D341Med (cell line): ENCODE data around the gene PTPN14.
"Not testable (repeated sequence)": the region's sequence is repeated elsewhere in the genome, so short reads cannot be mapped to it uniquely, and the experiment has no call there.

Experiments used
- DNase-seq: peaks from one replicate; pipeline ENCODE4 v3.0.0; 2012; ENCODE audit warnings: low spot score

Gene PTPN14

GRCh38 chr1:214394569-214394968 is 156.8 kb downstream of the PTPN14 start:
- not testable (repeated sequence) for DNase-seq

GRCh38 chr1:214393086-214393485 is 158.3 kb downstream of the PTPN14 start:
- DNase-seq: no peak

GRCh38 chr1:214391873-214392645 is 159.3 kb downstream of the PTPN14 start:
- no peak for DNase-seq

- DNase-seq: no peak
Measured at GRCh38 chr1:214389734-214390133, 161.7 kb downstream of the PTPN14 start.

DNA sequence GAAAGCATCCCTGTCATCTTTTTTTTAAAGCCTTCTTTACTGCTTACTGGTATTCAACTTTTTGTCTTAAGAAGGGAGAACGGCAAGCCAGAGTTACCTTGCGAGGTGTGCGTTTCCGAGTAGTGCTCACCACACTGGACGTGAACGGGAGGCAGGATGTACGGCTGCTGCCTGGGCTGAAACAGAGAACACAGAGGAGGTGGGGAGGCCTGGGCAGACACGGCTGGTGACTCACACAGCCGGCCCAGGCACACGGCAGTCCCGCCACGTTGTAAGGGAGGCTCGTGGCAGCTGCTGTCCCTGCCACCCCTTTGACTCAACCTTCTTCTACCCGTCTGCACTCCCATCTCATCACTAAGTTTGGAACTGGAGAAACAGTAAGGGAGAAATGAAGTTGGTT is 164.7 kb downstream of the PTPN14 start:
- no peak for DNase-seq

DNA sequence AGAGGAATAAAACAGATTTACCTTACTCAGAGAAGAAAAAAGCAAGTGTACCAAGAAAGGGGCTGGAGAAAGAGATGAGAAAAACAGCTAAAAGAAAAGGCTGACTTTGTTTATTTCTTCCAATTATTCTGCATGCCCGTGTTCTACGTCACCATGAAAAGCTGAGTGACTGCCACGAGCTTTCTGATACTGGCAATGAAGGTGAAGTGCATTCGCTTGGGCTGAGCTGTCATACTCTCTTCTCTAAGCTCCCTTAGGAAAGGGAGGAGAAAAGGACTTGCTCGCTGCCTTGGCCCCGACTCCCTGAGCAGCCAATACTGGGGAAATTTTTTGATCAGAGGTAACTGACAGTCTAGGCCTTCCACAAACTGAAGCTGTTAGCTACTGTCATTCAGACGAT is 165.1 kb downstream of the PTPN14 start:
- no peak for DNase-seq

GRCh38 chr1:214385428-214385827 is 166.0 kb downstream of the PTPN14 start:
- no peak for DNase-seq

GRCh38 chr1:214384373-214385079 is 166.9 kb downstream of the PTPN14 start:
- DNase-seq: no peak

- no peak for DNase-seq
Measured at GRCh38 chr1:214383381-214384372, 167.7 kb downstream of the PTPN14 start.

DNA sequence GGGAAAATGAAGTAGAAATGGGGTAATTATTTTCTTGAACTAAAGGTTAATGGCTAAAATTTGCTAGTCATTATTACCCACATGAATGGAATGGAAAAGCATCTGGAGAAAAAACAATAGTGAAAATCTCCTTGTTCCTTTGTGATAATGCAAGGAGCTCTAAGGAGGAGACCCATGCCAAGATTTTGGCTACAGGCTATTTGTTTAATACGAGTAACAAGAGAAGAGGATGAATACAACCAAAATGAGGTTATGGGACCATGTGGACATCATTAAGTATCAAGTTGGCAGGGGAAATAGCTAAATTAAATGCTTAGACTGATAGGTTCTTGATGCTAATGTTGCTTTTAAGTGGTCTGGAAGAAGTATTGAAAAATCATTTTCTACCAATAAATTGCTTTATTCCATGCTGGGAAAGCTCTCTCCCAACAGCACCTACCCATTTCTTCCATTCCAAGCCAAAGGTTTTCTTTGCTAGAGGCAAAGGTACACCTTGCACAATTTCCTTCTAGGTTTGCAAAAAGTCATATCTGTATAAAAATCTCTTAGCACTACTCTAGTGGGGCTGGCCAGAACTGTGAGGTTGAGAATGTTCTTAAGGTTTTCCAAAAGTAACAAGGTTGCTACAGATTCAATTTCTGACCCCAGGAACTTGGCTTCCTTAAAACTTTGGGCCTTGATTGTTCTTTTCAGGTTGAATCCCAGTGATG is 170.3 kb downstream of the PTPN14 start:
- DNase-seq: no peak

GRCh38 chr1:214380396-214380795 is 171.0 kb downstream of the PTPN14 start:
- DNase-seq: no peak

DNA sequence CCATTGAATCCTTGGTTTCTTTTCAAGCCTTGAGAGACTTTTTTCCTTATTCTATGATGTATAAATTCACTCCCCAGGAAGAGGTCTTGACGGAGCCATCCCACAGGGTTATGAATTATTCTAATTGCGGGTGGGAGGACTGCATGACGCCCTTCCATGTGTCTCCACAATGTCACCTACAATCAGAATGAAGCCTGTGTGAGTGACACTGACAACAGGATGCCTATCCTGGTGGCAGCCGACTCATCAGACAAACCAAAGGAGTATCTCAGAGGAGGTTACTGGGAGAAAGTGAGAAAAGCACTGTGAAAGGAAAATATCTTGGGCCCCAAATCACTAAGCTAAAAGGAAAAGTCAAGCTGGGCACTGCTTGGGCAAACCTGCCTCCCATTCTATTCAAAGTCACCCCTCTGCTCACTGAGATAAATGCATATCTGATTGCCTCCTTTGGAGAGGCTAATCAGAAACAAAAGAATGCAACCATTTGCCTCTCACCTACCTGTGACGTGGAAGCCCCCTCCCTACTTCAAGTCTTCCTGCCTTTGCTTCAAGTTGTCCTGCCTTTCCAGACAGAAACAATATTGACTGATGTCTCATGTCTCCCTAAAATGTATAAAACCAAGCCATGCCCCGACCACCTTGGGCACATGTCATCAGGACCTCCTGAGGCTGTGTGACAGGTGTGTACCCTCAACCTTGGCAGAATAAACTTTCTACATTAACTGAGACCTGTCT is 172.0 kb downstream of the PTPN14 start:
- no peak for DNase-seq

GRCh38 chr1:214378492-214378891 is 172.9 kb downstream of the PTPN14 start:
- DNase-seq: no peak

- DNase-seq: no peak
Measured at GRCh38 chr1:214377886-214378285, 173.5 kb downstream of the PTPN14 start.

DNA sequence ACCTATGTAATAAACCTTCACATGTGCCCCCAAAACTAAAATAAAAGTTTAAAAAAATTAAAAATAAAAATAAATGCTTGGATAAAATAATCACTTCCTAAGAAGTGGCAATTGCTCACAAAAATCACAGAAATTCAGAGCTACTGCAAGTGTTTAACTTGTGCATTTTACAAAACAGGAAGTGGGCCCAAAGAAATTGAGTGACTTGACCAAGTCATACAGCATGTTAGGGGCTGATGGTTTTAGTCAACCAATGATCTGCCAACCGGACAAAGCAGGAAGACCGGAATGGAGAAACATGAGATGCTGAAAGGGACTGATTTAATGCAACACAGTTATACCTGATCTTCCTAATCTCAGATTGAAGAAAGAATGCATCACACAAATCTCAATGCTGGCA is 173.9 kb downstream of the PTPN14 start:
- no peak for DNase-seq

- no peak for DNase-seq
Measured at GRCh38 chr1:214372092-214372491, 179.3 kb downstream of the PTPN14 start.

DNA sequence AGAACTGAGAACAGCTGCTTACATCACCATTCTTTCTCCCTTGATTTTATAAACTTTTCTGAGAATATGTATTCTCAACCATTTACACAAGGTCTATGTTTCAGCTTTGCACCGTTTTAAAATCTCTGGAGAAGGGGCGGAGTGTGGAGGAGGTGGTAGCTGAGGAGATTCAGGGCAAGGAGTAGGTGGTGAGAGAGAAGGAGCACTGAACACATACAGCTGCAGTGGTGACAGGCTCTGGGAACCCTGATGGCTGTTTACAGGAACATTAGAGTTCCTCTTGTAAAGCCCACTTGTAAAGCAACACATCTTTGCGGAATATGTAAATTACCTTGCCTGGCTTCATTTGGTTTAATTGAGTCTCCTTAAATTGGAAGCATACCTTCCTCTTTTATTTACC is 180.8 kb downstream of the PTPN14 start:
- DNase-seq: no peak

- no peak for DNase-seq
Measured at GRCh38 chr1:214369364-214369763, 182.0 kb downstream of the PTPN14 start.

DNA sequence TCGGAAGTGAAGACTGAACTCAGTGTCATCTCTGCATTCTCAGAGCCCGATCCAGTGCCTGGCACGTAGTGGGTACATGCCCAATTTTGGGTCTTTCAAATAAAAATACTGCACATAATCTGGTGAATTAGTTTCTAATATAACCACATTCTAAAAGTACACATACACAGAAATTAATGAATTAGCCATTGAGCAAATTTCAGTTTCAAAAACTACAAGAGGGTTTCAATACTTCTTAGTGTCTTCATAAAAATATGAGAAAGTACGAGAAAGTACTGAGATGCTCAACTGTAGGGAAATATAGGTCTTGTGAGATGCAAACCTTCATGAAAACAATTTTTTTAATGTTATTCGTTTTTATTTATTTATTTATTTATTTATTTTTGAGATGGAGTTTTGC is 183.6 kb downstream of the PTPN14 start:
- no peak for DNase-seq

DNA sequence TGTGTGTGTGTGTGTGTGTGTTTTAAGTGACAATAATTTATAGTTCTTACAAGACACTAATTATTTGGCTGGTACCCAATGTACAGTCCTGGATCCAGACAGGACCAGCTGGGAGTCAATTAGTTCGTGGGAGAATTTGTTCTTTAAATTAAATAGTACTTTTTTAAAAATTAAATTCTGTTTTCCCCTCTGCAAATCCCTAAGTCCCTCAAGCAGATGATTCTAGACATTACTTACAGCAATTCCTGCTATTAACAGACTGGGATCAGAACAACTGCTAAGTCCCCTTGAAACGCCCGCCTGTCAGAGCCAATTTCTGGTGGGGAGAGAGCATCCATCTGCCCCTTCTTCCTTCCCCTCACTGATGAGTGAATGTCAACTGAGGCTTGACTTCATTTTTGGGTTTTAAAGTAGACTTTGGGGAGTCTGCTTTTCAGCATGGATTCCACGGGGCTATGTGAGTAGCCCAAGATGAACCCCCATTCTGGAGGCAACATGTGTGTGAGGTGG is 186.6 kb downstream of the PTPN14 start:
- no peak for DNase-seq

DNA sequence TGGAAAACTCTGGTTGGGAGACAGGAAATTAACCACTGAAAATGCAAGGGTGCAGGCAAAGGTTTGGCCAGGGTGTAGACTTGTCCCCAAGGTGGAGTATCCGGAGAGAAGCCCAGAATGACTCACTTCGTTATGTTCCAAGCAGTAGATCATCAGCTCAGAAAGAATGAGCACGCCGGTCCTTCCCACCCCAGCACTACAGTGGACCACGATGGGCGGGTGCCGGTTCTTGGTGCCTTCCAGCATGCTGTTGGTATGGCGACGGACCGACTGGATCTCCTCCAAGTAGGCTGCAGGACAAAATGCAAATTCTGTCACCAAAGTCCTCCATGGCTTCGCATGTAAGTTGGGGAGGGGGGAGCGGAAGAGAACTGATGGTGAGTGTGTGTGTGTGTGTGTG is 187.0 kb downstream of the PTPN14 start:
- DNase-seq: no peak
